ENCODE measurements around the gene RER1.

The RER1 gene

GRCh38 chr1:2391041-2391930, at the start of gene RER1, which contains the start of gene MORN1:
Gene RER1 (plus strand): TSS chr1:2391841. CDS start chr1:2395791, 3,950 bp downstream.
Gene MORN1 (minus strand): TSS chr1:2391554. CDS start chr1:2391533, 21 bp downstream.
- DNase-seq: peak; percentile 84

- no peak for DNase-seq
These were observed 49.1 kb upstream of the RER1 start for GRCh38 chr1:2342384-2343022.

GRCh38 chr1:2343023-2343935, 48.4 kb upstream of the RER1 start:
- DNase-seq: no peak

- no peak for DNase-seq
These were observed 47.4 kb upstream of the RER1 start for GRCh38 chr1:2344121-2344681.

- DNase-seq: no peak
These were observed 46.8 kb upstream of the RER1 start for GRCh38 chr1:2344744-2345296.

- DNase-seq: no peak
These were observed 46.2 kb upstream of the RER1 start for GRCh38 chr1:2345297-2346075.

- DNase-seq: no peak
These were observed 44.8 kb upstream of the RER1 start for GRCh38 chr1:2346691-2347408.

- no peak for DNase-seq
These were observed 44.2 kb upstream of the RER1 start for GRCh38 chr1:2347409-2347785.

GRCh38 chr1:2347896-2348295, 43.7 kb upstream of the RER1 start:
- DNase-seq: no peak

- no peak for DNase-seq
These were observed 43.0 kb upstream of the RER1 start for GRCh38 chr1:2348346-2349325.

- no peak for DNase-seq
These were observed 41.8 kb upstream of the RER1 start for GRCh38 chr1:2349806-2350205.

- no peak for DNase-seq
These were observed 41.1 kb upstream of the RER1 start for GRCh38 chr1:2350501-2350900.

- DNase-seq: no peak
These were observed 40.6 kb upstream of the RER1 start for GRCh38 chr1:2350911-2351655.

- no peak for DNase-seq
These were observed 39.9 kb upstream of the RER1 start for GRCh38 chr1:2351723-2352122.

GRCh38 chr1:2352341-2352896, 39.2 kb upstream of the RER1 start:
- no peak for DNase-seq

- DNase-seq: no peak
These were observed 38.6 kb upstream of the RER1 start for GRCh38 chr1:2352897-2353550.

- no peak for DNase-seq
These were observed 37.8 kb upstream of the RER1 start for GRCh38 chr1:2353551-2354438.

Measured in NCI-H524 treated with DMSO at 0.1 percent for 48 hours (cell line).